Skeletal muscle satellite cell (primary cell): ENCODE measurements around the gene SUCO.
A peak's percentile ranks its signal among the peaks of the same experiment; 100 is the strongest.

Experiments
- H3K27me3 ChIP-seq: 2 replicates; pipeline ENCODE4 v1.7.0; 2013; ENCODE audit warnings: low read length; ENCODE audit not compliant: control insufficient read depth, insufficient read depth
- H3K36me3 ChIP-seq: 2 replicates; pipeline ENCODE4 v1.7.0; 2013; ENCODE audit warnings: mild to moderate bottlenecking, control low read depth, low read length; ENCODE audit not compliant: insufficient read depth
- H3K4me1 ChIP-seq: 2 replicates; pipeline ENCODE4 v1.7.0; 2013; ENCODE audit warnings: low read length; ENCODE audit not compliant: control insufficient read depth, insufficient read depth
- H3K4me2 ChIP-seq: 2 replicates; pipeline ENCODE4 v1.7.0; 2013; ENCODE audit warnings: mild to moderate bottlenecking, low read length
- H3K4me3 ChIP-seq: 2 replicates; pipeline ENCODE4 v1.7.0; 2013; ENCODE audit warnings: low read length
- H3K9ac ChIP-seq: 2 replicates; pipeline ENCODE4 v1.7.0; 2013; ENCODE audit warnings: mild to moderate bottlenecking, low read depth, low read length, moderate library complexity
- H3K9me3 ChIP-seq: replicated peaks from 2 replicates; pipeline ENCODE4 v1.7.0; 2013; ENCODE audit warnings: mild to moderate bottlenecking, control low read depth, low read length

SUCO gene

DNA sequence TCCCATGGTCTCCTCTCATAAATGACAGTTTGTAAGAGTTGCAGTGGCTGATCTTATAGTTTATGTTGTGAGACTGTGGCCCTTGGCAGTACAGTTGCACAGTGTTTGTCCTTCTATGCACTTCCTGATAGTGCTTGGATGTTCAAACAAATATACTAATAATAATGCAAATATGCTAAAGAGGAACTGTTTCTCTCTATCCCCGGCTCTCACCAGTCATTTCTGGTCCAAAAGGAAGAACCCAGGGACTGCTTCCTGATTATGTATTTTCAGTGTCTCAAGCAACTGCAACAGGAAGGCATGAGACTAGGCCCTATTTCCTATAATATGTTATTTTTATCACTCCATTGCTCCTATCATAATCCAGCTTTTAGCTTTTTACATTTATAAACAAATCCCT, 17.0 kb upstream of the SUCO start:
- no peak overlapping the region for H3K4me2 ChIP-seq
- no peak overlapping the region for H3K9ac ChIP-seq
- no peaks in the 10 kb centered on the region for H3K9me3 ChIP-seq
- no peaks in the 10 kb centered on the region for H3K4me1 ChIP-seq
- H3K27me3 ChIP-seq: peaks cover 6% of the 10 kb centered on the region
- no peak overlapping the region for H3K4me3 ChIP-seq
- no peaks in the 10 kb centered on the region for H3K36me3 ChIP-seq

DNA sequence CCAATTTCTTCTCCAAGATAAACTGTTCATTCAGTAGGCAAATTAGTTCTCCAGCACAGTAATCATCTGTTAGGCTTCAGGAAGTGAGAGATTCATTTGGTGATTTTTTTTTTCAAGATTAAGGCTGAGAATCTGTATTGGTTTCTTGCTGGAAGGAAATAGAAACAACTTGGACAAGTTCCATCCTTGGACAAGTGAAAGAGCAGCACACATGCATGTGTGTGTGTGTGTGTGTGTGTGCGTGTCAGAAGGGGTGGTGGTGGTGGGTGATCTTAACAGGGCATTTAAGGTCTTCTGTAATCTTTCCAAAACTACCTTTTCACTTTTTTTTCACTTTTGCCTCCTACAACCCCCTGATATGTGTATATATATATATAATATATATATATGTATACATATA, 15.9 kb upstream of the SUCO start:
- no peaks in the 10 kb centered on the region for H3K4me1 ChIP-seq
- H3K4me3 ChIP-seq: no peak overlapping the region
- peaks cover 11% of the 10 kb centered on the region for H3K27me3 ChIP-seq
- H3K9me3 ChIP-seq: no peaks in the 10 kb centered on the region
- no peaks in the 10 kb centered on the region for H3K36me3 ChIP-seq
- no peak overlapping the region for H3K9ac ChIP-seq
- no peak overlapping the region for H3K4me2 ChIP-seq

GRCh38 chr1:172517545-172517944, 15.4 kb upstream of the SUCO start:
- Histone ChIP-seq H3K36me3 (no peaks in the 10 kb centered on the region), H3K4me1 (no peaks in the 10 kb centered on the region), H3K4me2 (no peak overlapping the region), H3K9ac (no peak overlapping the region), H3K4me3 (no peak overlapping the region), H3K9me3 (no peaks in the 10 kb centered on the region), H3K27me3 (peaks cover 11% of the 10 kb centered on the region)

- Histone ChIP-seq H3K4me1 (peaks cover 9% of the 10 kb centered on the region), H3K4me3 (no peak overlapping the region), H3K36me3 (no peaks in the 10 kb centered on the region), H3K4me2 (no peak overlapping the region), H3K27me3 (no peaks in the 10 kb centered on the region), H3K9ac (no peak overlapping the region), H3K9me3 (no peaks in the 10 kb centered on the region)
Measured at GRCh38 chr1:172529304-172529703, 3.6 kb upstream of the SUCO start.

GRCh38 chr1:172530000-172530399, 3.0 kb upstream of the SUCO start:
- H3K4me1 ChIP-seq: peaks cover 15% of the 10 kb centered on the region
- H3K36me3 ChIP-seq: no peaks in the 10 kb centered on the region
- no peak overlapping the region for H3K4me2 ChIP-seq
- no peak overlapping the region for H3K4me3 ChIP-seq
- H3K9me3 ChIP-seq: no peaks in the 10 kb centered on the region
- H3K9ac ChIP-seq: no peak overlapping the region
- H3K27me3 ChIP-seq: no peaks in the 10 kb centered on the region

- H3K9ac ChIP-seq: peak overlapping the region; percentile 80
- peaks cover 27% of the 10 kb centered on the region for H3K4me1 ChIP-seq
- H3K4me3 ChIP-seq: peak overlapping the region; percentile 75
- no peaks in the 10 kb centered on the region for H3K36me3 ChIP-seq
- no peaks in the 10 kb centered on the region for H3K9me3 ChIP-seq
- peak overlapping the region; percentile 77 for H3K4me2 ChIP-seq
- H3K27me3 ChIP-seq: no peaks in the 10 kb centered on the region
Measured at GRCh38 chr1:172531412-172532182, 1.4 kb upstream of the SUCO start.

DNA sequence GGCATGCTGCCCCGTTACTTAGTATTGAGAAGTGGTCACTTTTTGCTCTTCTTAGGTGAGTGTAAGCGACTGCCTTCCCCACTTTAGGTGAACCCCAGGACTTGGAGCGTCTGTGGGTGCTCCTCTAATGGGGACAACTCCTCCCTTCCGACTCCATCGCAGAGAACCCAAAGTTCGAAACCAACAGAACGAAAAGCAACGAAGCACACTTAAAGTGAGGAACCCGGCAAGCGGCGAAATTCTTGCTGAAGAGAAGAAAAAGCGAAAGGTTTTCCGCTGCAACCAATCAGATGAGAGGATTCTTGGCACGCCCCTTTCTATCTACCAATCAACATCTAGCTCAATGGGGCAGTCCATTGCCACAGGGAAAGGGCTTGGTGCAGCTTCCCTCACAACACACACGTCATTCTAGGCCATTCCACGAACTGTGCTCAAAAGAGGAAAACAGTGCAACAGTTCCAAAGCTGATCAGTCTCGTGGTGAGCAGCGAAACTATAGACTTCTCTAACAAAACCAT, 709 bp upstream of the SUCO start:
- Histone ChIP-seq H3K9ac (peak overlapping the region; percentile 80), H3K4me1 (peaks cover 27% of the 10 kb centered on the region), H3K27me3 (no peaks in the 10 kb centered on the region), H3K4me3 (peak overlapping the region; percentile 75), H3K9me3 (no peaks in the 10 kb centered on the region), H3K4me2 (peak overlapping the region; percentile 77), H3K36me3 (no peaks in the 10 kb centered on the region)

GRCh38 chr1:172533513-172534151, 682 bp downstream of the SUCO start:
- H3K36me3 ChIP-seq: no peaks in the 10 kb centered on the region
- H3K4me2 ChIP-seq: peak overlapping the region; percentile 94
- H3K4me3 ChIP-seq: peak overlapping the region; percentile 92
- no peaks in the 10 kb centered on the region for H3K9me3 ChIP-seq
- peak overlapping the region; percentile 91 for H3K9ac ChIP-seq
- no peaks in the 10 kb centered on the region for H3K27me3 ChIP-seq
- peaks cover 27% of the 10 kb centered on the region for H3K4me1 ChIP-seq

DNA sequence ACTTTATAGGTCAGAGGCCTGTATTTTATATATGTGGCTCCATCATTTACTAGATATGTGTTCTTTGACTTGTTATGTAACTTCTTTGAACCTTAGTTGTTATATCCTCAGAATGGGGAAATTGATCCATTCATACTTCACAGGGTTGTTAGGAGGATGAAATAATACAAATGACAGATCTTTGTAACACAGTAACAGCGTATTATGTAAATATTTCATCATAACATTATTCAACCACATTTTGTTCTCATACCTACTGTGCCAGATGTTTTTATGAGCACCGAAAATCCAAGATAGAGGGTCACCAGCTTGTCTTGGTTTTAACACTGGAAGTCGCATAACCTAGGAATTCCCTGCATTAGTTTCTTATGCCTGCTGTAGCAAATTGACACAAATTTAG, 3.3 kb downstream of the SUCO start:
- H3K9me3 ChIP-seq: no peaks in the 10 kb centered on the region
- peaks cover 25% of the 10 kb centered on the region for H3K4me1 ChIP-seq
- H3K9ac ChIP-seq: no peak overlapping the region
- no peaks in the 10 kb centered on the region for H3K36me3 ChIP-seq
- H3K4me2 ChIP-seq: peak overlapping the region; percentile 9
- no peaks in the 10 kb centered on the region for H3K27me3 ChIP-seq
- H3K4me3 ChIP-seq: no peak overlapping the region

DNA sequence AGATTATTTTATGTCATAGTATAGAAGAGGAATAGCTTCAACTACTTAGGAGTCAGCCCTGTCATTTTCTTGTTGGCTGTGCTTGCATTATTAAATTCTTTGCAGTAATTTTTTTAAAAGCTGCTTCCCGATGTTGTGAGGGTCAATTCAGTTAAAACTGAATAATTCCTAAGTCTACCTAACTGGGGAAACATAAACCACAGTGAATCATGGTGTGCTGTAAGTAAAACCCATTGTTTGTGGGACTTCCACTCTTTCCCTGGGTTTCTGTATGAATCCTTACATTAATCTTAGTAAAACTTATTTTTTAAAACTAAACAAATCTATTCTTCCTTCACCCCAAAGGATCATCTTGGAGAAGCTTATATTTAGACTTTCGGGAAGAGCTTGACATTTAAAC, 4.4 kb downstream of the SUCO start:
- Histone ChIP-seq H3K4me2 (no peak overlapping the region), H3K36me3 (no peaks in the 10 kb centered on the region), H3K4me3 (no peak overlapping the region), H3K9me3 (no peaks in the 10 kb centered on the region), H3K4me1 (peaks cover 20% of the 10 kb centered on the region), H3K9ac (no peak overlapping the region), H3K27me3 (no peaks in the 10 kb centered on the region)

DNA sequence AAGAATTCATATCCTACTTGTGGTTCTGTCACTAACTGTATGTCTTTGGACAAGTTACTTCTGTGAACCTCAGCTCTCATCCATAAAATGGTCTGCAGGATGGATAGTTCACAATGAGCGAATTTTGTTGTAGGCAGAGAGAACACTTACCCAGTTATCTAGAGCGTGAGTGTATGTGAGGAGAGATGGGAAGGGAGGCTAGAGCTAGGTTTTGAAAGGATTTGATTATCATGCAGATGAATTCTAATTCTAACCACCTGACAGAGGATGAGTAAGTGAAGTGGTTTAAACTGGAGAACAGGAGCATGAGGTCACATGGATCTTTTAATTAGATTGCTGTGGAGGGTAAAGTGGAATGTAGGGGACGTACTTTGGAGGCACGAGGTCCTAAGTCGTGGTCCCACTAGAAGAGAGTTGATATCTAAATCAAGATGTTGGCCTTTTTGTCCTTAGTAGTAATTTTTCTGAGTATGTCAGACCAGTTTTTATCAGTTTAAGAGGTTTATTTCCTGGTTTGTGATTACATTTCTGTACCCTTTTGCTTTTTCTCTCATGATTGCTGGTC, 5.0 kb downstream of the SUCO start:
- Histone ChIP-seq H3K4me2 (no peak overlapping the region), H3K9ac (no peak overlapping the region), H3K36me3 (no peaks in the 10 kb centered on the region), H3K27me3 (no peaks in the 10 kb centered on the region), H3K4me3 (no peak overlapping the region), H3K4me1 (peaks cover 20% of the 10 kb centered on the region), H3K9me3 (no peaks in the 10 kb centered on the region)
